OCI-LY1 (cell line): ENCODE measurements around the gene AXDND1.

Experiments used
- H2AFZ ChIP-seq: fragments of 200-600 bp; sonication (generic), shearing (Covaris generic); 2 replicates; pipeline ENCODE4 v1.6.0; 2014; ENCODE audit warnings: antibody characterized with exemption, mild to moderate bottlenecking, low read length
- H3F3A ChIP-seq: fragments of 200-600 bp; sonication (generic), shearing (Covaris generic); 2 replicates; pipeline ENCODE4 v1.6.0; 2014; ENCODE audit warnings: mild to moderate bottlenecking, antibody characterized with exemption, low read length, moderate library complexity; ENCODE audit not compliant: insufficient read depth
- H3K27ac ChIP-seq: fragments of 200-600 bp; sonication (generic); 2 replicates; pipeline ENCODE4 v1.5.1; 2014; ENCODE audit warnings: low read length, mixed run types, mild to moderate bottlenecking, low read depth; ENCODE audit not compliant: poor library complexity, severe bottlenecking
- H3K27me3 ChIP-seq: fragments of 200-600 bp; sonication (generic); 2 replicates; pipeline ENCODE4 v1.6.0; 2014; ENCODE audit warnings: antibody characterized with exemption, mild to moderate bottlenecking, low read length, moderate library complexity; ENCODE audit not compliant: insufficient read depth
- H3K36me3 ChIP-seq: fragments of 200-600 bp; sonication (generic); 2 replicates; pipeline ENCODE4 v1.6.1; 2014; ENCODE audit warnings: mild to moderate bottlenecking, antibody characterized with exemption, low read length, moderate library complexity, mixed read lengths; ENCODE audit not compliant: insufficient read depth
- H3K4me1 ChIP-seq: fragments of 200-600 bp; sonication (generic); 2 replicates; pipeline ENCODE4 v1.5.1; 2014; ENCODE audit warnings: mild to moderate bottlenecking, low read length, moderate library complexity; ENCODE audit not compliant: insufficient read depth, severe bottlenecking
- H3K4me2 ChIP-seq: fragments of 200-600 bp; sonication (generic), shearing (Covaris generic); 2 replicates; pipeline ENCODE4 v1.6.1; 2014; ENCODE audit warnings: low read length
- H3K4me3 ChIP-seq: fragments of 200-600 bp; sonication (generic); 2 replicates; pipeline ENCODE4 v1.5.1; 2014; ENCODE audit warnings: low read length, low read depth, mild to moderate bottlenecking, mixed read lengths; ENCODE audit not compliant: poor library complexity, severe bottlenecking
- H3K79me2 ChIP-seq: fragments of 200-600 bp; shearing (Covaris generic); 2 replicates; pipeline ENCODE4 v1.6.1; 2016; ENCODE audit warnings: mixed run types, low read length, mixed read lengths; ENCODE audit not compliant: insufficient read depth
- H3K9ac ChIP-seq: fragments of 200-600 bp; sonication (generic), shearing (Covaris generic); 2 replicates; pipeline ENCODE4 v1.6.1; 2014; ENCODE audit warnings: mild to moderate bottlenecking, low read length, mixed read lengths
- H3K9me2 ChIP-seq: fragments of 200-600 bp; sonication (generic), shearing (Covaris generic); 2 replicates; pipeline ENCODE4 v1.6.1; 2014; ENCODE audit warnings: low read depth, mild to moderate bottlenecking, low read length, mixed read lengths
- H3K9me3 ChIP-seq: fragments of 200-600 bp; shearing (Covaris generic); 2 replicates; pipeline ENCODE4 v1.6.1; 2014; ENCODE audit warnings: low read length, mixed read lengths
- H4K20me1 ChIP-seq: fragments of 200-600 bp; sonication (generic), shearing (Covaris generic); 2 replicates; pipeline ENCODE4 v1.6.0; 2016; ENCODE audit warnings: mild to moderate bottlenecking, low read length; ENCODE audit not compliant: insufficient read depth
- CTCF ChIP-seq: fragments of 200-600 bp; sonication (generic), shearing (Covaris generic); IDR thresholded peaks from 2 replicates; pipeline ENCODE4 v1.5.1; 2017; ENCODE audit warnings: mild to moderate bottlenecking, antibody characterized with exemption, low read length, moderate library complexity, mixed read lengths
- EZH2 ChIP-seq: fragments of 200-600 bp; sonication (generic), shearing (Covaris generic); IDR thresholded peaks from 2 replicates; pipeline ENCODE4 v1.8.0; 2017; ENCODE audit warnings: borderline replicate concordance, mixed run types, mild to moderate bottlenecking, antibody characterized with exemption, low read length, moderate library complexity, mixed read lengths

The AXDND1 gene

GRCh38 chr1:179591592-179592580 lies 226.1 kb downstream of the AXDND1 start, which contains the start of gene TDRD5:
TDRD5 (plus strand) TSS chr1:179591832; CDS start chr1:179592616, 784 bp downstream.
- H3K4me3 ChIP-seq: no peak within 1 kb of the TSS
- H3K27ac ChIP-seq: no peak within 1 kb of the TSS
- no peak within 1 kb of the TSS for H3K4me2 ChIP-seq

GRCh38 chr1:179598631-179599030 lies 232.9 kb downstream of the AXDND1 start:
- Histone ChIP-seq H3K36me3 (no peaks in the 10 kb centered on the region), H3K79me2 (no peaks in the 10 kb centered on the region)
- TF ChIP-seq EZH2 (no peak), CTCF (no peak)

More at GRCh38 chr1:179591592-179592580, 226.1 kb downstream of the AXDND1 start, which contains the start of gene TDRD5:
- H3K9ac ChIP-seq: no peak within 1 kb of the TSS
- no peak within 1 kb of the TSS for H2AFZ ChIP-seq
- H3K9me3 ChIP-seq: no peaks in the 10 kb centered on the region
- no peaks in the 10 kb centered on the region for H4K20me1 ChIP-seq
- no peaks in the 10 kb centered on the region for H3F3A ChIP-seq
- H3K9me2 ChIP-seq: no peaks in the 10 kb centered on the region
- TF ChIP-seq CTCF (no peak), EZH2 (no peak)
- H3K79me2 ChIP-seq: no peaks in the 10 kb centered on the region
- no peaks in the 10 kb centered on the region for H3K4me1 ChIP-seq
- H3K27me3 ChIP-seq: peaks cover 6% of the 10 kb centered on the region; the same call in 1 of the 2 replicates
- H3K36me3 ChIP-seq: no peaks in the 10 kb centered on the region

GRCh38 chr1:179599623-179600249 lies 234.0 kb downstream of the AXDND1 start:
- Histone ChIP-seq H3K79me2 (no peaks in the 10 kb centered on the region), H4K20me1 (no peaks in the 10 kb centered on the region), H3K36me3 (no peaks in the 10 kb centered on the region), H3F3A (no peaks in the 10 kb centered on the region), H3K9me2 (no peaks in the 10 kb centered on the region), H3K27me3 (no peaks in the 10 kb centered on the region), H3K4me2 (no peak overlapping the region), H3K4me3 (no peak overlapping the region), H3K9me3 (no peaks in the 10 kb centered on the region), H3K27ac (no peak overlapping the region), H3K4me1 (no peaks in the 10 kb centered on the region), H3K9ac (no peak overlapping the region), H2AFZ (no peak overlapping the region)
- TF ChIP-seq EZH2 (no peak), CTCF (peak; percentile 61)

More at GRCh38 chr1:179598631-179599030, 232.9 kb downstream of the AXDND1 start:
- Histone ChIP-seq H3F3A (no peaks in the 10 kb centered on the region), H2AFZ (no peak overlapping the region), H3K4me2 (no peak overlapping the region), H3K9me2 (no peaks in the 10 kb centered on the region), H3K4me3 (no peak overlapping the region), H3K9me3 (no peaks in the 10 kb centered on the region), H3K4me1 (no peaks in the 10 kb centered on the region), H4K20me1 (no peaks in the 10 kb centered on the region), H3K9ac (no peak overlapping the region), H3K27me3 (0 out of 2 replicates have a peak, but pooled peaks cover 1% of the 10 kb centered on the region), H3K27ac (no peak overlapping the region)
